ENCODE results near the gene GINS1. TPM values are rescaled to one million over a fixed set of nuclear protein-coding genes. Genes with fewer than 3 reads are reported as not detected.

GINS1 gene
- polyA plus RNA-seq, 1 experiment = 2.7 TPM

- H3K4me3 ChIP-seq (ENCODE audit: low read depth, low read length) = no peak overlapping the region
- no peaks in the 10 kb centered on the region for H3K36me3 ChIP-seq (ENCODE audit: control insufficient read depth, insufficient read depth, low read length)
- H3K27me3 ChIP-seq (ENCODE audit: control insufficient read depth, insufficient read depth, low read length) = no peaks in the 10 kb centered on the region
- CTCF ChIA-PET = no interaction called here
- POLR2A ChIA-PET = no interaction called here
- DNase-seq (ENCODE audit: low read depth) = no peak
- no peak for TF ChIP-seq CTCF (IDR thresholded peaks at IDR 0.05; ENCODE audit: insufficient read depth, low read depth, low read length)
Measured at GRCh38 chr20:25364879-25365699, 42.4 kb upstream of the GINS1 start.

- TF ChIP-seq CTCF (IDR thresholded peaks at IDR 0.05; ENCODE audit: insufficient read depth, low read depth, low read length) = no peak
- no peaks in the 10 kb centered on the region for H3K36me3 ChIP-seq (ENCODE audit: control insufficient read depth, insufficient read depth, low read length)
- no peak overlapping the region for H3K4me3 ChIP-seq (ENCODE audit: low read depth, low read length)
- CTCF ChIA-PET = no interaction called here
- POLR2A ChIA-PET = interaction anchor here (0.6 kb wide), 1 partner anchor 32 kb away, joined by 4 read pairs; no protein-coding TSS in a partner anchor
- no peaks in the 10 kb centered on the region for H3K27me3 ChIP-seq (ENCODE audit: control insufficient read depth, insufficient read depth, low read length)
- DNase-seq (ENCODE audit: low read depth) = no peak
Measured at GRCh38 chr20:25368526-25368925, 38.9 kb upstream of the GINS1 start.

- ChIA-PET POLR2A (interaction anchor here (0.6 kb wide), 1 partner anchor 33 kb away, joined by 4 read pairs; no protein-coding TSS in a partner anchor), CTCF (no interaction called here)
- H3K4me3 ChIP-seq (ENCODE audit: low read depth, low read length) = no peak overlapping the region
- H3K27me3 ChIP-seq (ENCODE audit: control insufficient read depth, insufficient read depth, low read length) = no peaks in the 10 kb centered on the region
- no peak for TF ChIP-seq CTCF (IDR thresholded peaks at IDR 0.05; ENCODE audit: insufficient read depth, low read depth, low read length)
- H3K36me3 ChIP-seq (ENCODE audit: control insufficient read depth, insufficient read depth, low read length) = no peaks in the 10 kb centered on the region
- no peak for DNase-seq (ENCODE audit: low read depth)
Measured at GRCh38 chr20:25368976-25369375, 38.5 kb upstream of the GINS1 start.

- no peak for TF ChIP-seq CTCF (IDR thresholded peaks at IDR 0.05; ENCODE audit: insufficient read depth, low read depth, low read length)
- ChIA-PET POLR2A (no interaction called here), CTCF (no interaction called here)
- Histone ChIP-seq H3K27me3 (ENCODE audit: control insufficient read depth, insufficient read depth, low read length) (no peaks in the 10 kb centered on the region), H3K4me3 (ENCODE audit: low read depth, low read length) (no peak overlapping the region), H3K36me3 (ENCODE audit: control insufficient read depth, insufficient read depth, low read length) (no peaks in the 10 kb centered on the region)
- DNase-seq (ENCODE audit: low read depth) = no peak
Measured at GRCh38 chr20:25369529-25369928, 37.9 kb upstream of the GINS1 start.

- POLR2A ChIA-PET = no interaction called here
- Histone ChIP-seq H3K36me3 (ENCODE audit: control insufficient read depth, insufficient read depth, low read length) (no peaks in the 10 kb centered on the region), H3K27me3 (ENCODE audit: control insufficient read depth, insufficient read depth, low read length) (no peaks in the 10 kb centered on the region), H3K4me3 (ENCODE audit: low read depth, low read length) (no peak overlapping the region)
- no peak for DNase-seq (ENCODE audit: low read depth)
- no peak for TF ChIP-seq CTCF (IDR thresholded peaks at IDR 0.05; ENCODE audit: insufficient read depth, low read depth, low read length)
- CTCF ChIA-PET = no interaction called here
Measured at GRCh38 chr20:25369971-25370370, 37.5 kb upstream of the GINS1 start.
